K562 (cell line): ENCODE data around the gene GALNT9.

ENCODE experiments used
- CTCF ChIP-seq, 3 experiments: IDR thresholded peaks in 2 of 3; conservative IDR thresholded peaks in 1 of 3; 2 replicates each; pipeline ENCODE4 v1.5.1; 2011 to 2012; ENCODE audit warnings: low read length in 3 of 3, mild to moderate bottlenecking in 3 of 3, control low read depth in 2 of 3, improper control_type of control experiment in 1 of 3, inconsistent platforms in 1 of 3, low read depth in 1 of 3, mixed read lengths in 1 of 3, moderate library complexity in 1 of 3; ENCODE audit not compliant: insufficient read depth in 2 of 3
- DNMT1 ChIP-seq: fragments of 450-650 bp; IDR thresholded peaks from 2 replicates; pipeline ENCODE4 v1.6.1; 2016; ENCODE audit warnings: antibody characterized with exemption, mild to moderate bottlenecking
- EP300 ChIP-seq: IDR thresholded peaks from 2 replicates; pipeline ENCODE4 v1.6.1; 2012; ENCODE audit warnings: low read length, improper control_type of control experiment
- EZH2 ChIP-seq: IDR thresholded peaks from 2 replicates; pipeline ENCODE4 v1.6.1; 2012; ENCODE audit warnings: low read depth, mild to moderate bottlenecking, inconsistent platforms, low read length, borderline replicate concordance
- GTF2F1 ChIP-seq: IDR thresholded peaks from 2 replicates; pipeline ENCODE4 v1.6.1; 2011; ENCODE audit warnings: low read depth, low read length, improper control_type of control experiment
- MAFF ChIP-seq: IDR thresholded peaks from 2 replicates; pipeline ENCODE4 v1.6.1; 2012; ENCODE audit warnings: low read length, improper control_type of control experiment
- MAFG ChIP-seq: fragments of 450-650 bp; conservative IDR thresholded peaks from 2 replicates; pipeline ENCODE4 v1.6.1; 2016; ENCODE audit warnings: missing genetic modification characterization, missing compliant biosample characterization
- NBN ChIP-seq: fragments of 450-650 bp; IDR thresholded peaks from 2 replicates; pipeline ENCODE4 v1.6.1; 2016; ENCODE audit warnings: low read depth, mild to moderate bottlenecking
- NCOR1 ChIP-seq: fragments of 450-650 bp; IDR thresholded peaks from 2 replicates; pipeline ENCODE4 v1.6.1; 2016; ENCODE audit warnings: mild to moderate bottlenecking, moderate library complexity
- PKNOX1 ChIP-seq: fragments of 450-650 bp; IDR thresholded peaks from 2 replicates; pipeline ENCODE4 v1.6.1; 2016
- REST ChIP-seq, 2 experiments: fragments of 450-650 bp; formaldehyde crosslinking in 1 of 2; IDR thresholded peaks; 2 replicates each; pipeline versions ENCODE4 v1.4.0 to v1.6.1; 2014 to 2020; ENCODE audit warnings: mild to moderate bottlenecking in 2 of 2, borderline replicate concordance in 1 of 2, low read depth in 1 of 2
- ZHX1 ChIP-seq: fragments of 150-350 bp; conservative IDR thresholded peaks from 2 replicates; pipeline ENCODE4 v1.6.1; 2014; ENCODE audit warnings: low read length
- ZNF354B ChIP-seq: fragments of 250-450 bp; sonication (Bioruptor Pico); IDR thresholded peaks from 2 replicates; pipeline ENCODE4 v1.4.0; 2020

- no peak for TF ChIP-seq ZNF354B
- TF ChIP-seq CTCF (IDR thresholded peaks at IDR 0.05 in 2 of 3, conservative IDR thresholded peaks at IDR 0.05 in 1 of 3; ENCODE audit: insufficient read depth in 2 of 3, low read depth in 1 of 3, low read length in 3 of 3), result no peak
- no peak for TF ChIP-seq PKNOX1
- TF ChIP-seq MAFG (tag), result no peak
- no peak for TF ChIP-seq DNMT1
- no peak for TF ChIP-seq ZHX1
- TF ChIP-seq EZH2, result no peak
- no peak for TF ChIP-seq EP300
- no peak for TF ChIP-seq REST (IDR thresholded peaks at IDR 0.05; ENCODE audit: borderline replicate concordance)
- TF ChIP-seq REST (CRISPR knock-in tag; IDR thresholded peaks at IDR 0.05; ENCODE audit: low read depth), result no peak
- TF ChIP-seq GTF2F1, result no peak
- TF ChIP-seq NCOR1, result no peak
- TF ChIP-seq MAFF, result no peak
- TF ChIP-seq NBN, result no peak
Measured at GRCh38 chr12:132166801-132167591, 162.4 kb downstream of the GALNT9 start.
